Thoracic aorta (tissue), 2 donors: ENCODE measurements around the gene LRRTM2. TPM values are rescaled to one million over a fixed set of nuclear protein-coding genes. Genes with fewer than 3 reads are reported as not detected.

Experiments
- ATAC-seq: fragments of 150-250 bp; one replicate; pipeline ENCODE4 v1.8.0; 2017; ENCODE audit warnings: low read depth; ENCODE audit not compliant: insufficient number of reproducible peaks, low FRiP score
- DNase-seq: peaks from one replicate; pipeline ENCODE4 v3.0.0-alpha.2; 2020; ENCODE audit warnings: low spot score
- H3K27ac ChIP-seq, 2 donors: fragments of 200-600 bp; sonication (generic); 1 replicate in 1 of 2; 2 replicates in 1 of 2; pipeline ENCODE4 v1.5.1; 2016; ENCODE audit warnings: mild to moderate bottlenecking in 2 of 2, moderate library complexity in 2 of 2
- H3K27me3 ChIP-seq: fragments of 200-600 bp; sonication (generic); replicated peaks from 2 replicates; pipeline ENCODE4 v1.6.0; 2016; ENCODE audit warnings: mild to moderate bottlenecking; ENCODE audit not compliant: insufficient read depth
- H3K36me3 ChIP-seq: fragments of 200-600 bp; sonication (generic); one replicate; pipeline ENCODE4 v1.5.1; 2016
- H3K4me1 ChIP-seq, 2 donors: fragments of 200-600 bp; sonication (generic); 1 replicate in 1 of 2; 2 replicates in 1 of 2; pipeline versions ENCODE4 v1.5.1 to v1.6.0; 2016; ENCODE audit warnings: low read depth in 2 of 2, mild to moderate bottlenecking in 1 of 2; ENCODE audit not compliant: control insufficient read depth in 1 of 2
- H3K4me3 ChIP-seq: fragments of 200-600 bp; sonication (generic); 2 replicates; pipeline ENCODE4 v1.5.1; 2016; ENCODE audit warnings: mild to moderate bottlenecking
- H3K9me3 ChIP-seq: fragments of 200-600 bp; sonication (generic); 2 replicates; pipeline ENCODE4 v1.5.1; 2016
- total RNA-seq, 2 donors: library from RNA; depleted of rRNA; stranded (reverse); fragments of >200 nt; gene quantifications; one replicate each; pipeline versions ENCODE4 v1.1.0 to v1.2.3, GENCODE V29; 2016
- TF ChIP-seq, protein P1 (sequence below): fragments of 200-600 bp; sonication (generic); IDR thresholded peaks from one replicate; pipeline ENCODE4 v1.5.1; 2019; ENCODE audit warnings: antibody characterized with exemption

Gene LRRTM2
- total RNA-seq, 2 donors from 2014 or later: 0.27 to 1.9 TPM

GRCh38 chr5:138833726-138834480 is 41.2 kb downstream of the LRRTM2 start:
- ATAC-seq: no peak
- H3K9me3 ChIP-seq: no peaks in the 10 kb centered on the region
- no peaks in the 10 kb centered on the region for H3K36me3 ChIP-seq
- peaks cover 6 to 31% of the 10 kb centered on the region in 2 donors for H3K4me1 ChIP-seq
- no peaks in the 10 kb centered on the region for H3K27me3 ChIP-seq
- TF ChIP-seq, protein P1, sequence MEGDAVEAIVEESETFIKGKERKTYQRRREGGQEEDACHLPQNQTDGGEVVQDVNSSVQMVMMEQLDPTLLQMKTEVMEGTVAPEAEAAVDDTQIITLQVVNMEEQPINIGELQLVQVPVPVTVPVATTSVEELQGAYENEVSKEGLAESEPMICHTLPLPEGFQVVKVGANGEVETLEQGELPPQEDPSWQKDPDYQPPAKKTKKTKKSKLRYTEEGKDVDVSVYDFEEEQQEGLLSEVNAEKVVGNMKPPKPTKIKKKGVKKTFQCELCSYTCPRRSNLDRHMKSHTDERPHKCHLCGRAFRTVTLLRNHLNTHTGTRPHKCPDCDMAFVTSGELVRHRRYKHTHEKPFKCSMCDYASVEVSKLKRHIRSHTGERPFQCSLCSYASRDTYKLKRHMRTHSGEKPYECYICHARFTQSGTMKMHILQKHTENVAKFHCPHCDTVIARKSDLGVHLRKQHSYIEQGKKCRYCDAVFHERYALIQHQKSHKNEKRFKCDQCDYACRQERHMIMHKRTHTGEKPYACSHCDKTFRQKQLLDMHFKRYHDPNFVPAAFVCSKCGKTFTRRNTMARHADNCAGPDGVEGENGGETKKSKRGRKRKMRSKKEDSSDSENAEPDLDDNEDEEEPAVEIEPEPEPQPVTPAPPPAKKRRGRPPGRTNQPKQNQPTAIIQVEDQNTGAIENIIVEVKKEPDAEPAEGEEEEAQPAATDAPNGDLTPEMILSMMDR: no peak
- H3K27ac ChIP-seq: no peak overlapping the region
- no peak for DNase-seq
- no peak overlapping the region for H3K4me3 ChIP-seq

DNA sequence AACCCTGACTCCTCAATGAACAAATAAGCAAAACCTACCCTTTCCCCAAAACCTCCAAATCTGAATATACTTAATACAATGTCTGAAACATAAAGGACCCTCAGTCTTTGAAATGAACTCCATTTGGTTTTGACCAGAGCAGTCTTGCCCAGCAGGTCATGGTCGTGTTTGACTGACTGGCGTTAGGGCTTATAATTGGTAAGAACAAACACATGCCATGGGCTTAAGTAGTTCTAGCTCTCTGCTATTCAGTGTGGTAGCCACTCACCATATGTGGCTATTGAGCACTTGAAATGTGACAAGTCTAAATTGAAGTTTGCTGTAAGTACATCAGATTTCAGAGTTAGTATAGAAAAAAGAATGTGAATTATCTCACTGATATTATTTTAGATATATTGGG is 42.1 kb downstream of the LRRTM2 start:
- ATAC-seq: no peak
- H3K27ac ChIP-seq: no peak overlapping the region

DNA sequence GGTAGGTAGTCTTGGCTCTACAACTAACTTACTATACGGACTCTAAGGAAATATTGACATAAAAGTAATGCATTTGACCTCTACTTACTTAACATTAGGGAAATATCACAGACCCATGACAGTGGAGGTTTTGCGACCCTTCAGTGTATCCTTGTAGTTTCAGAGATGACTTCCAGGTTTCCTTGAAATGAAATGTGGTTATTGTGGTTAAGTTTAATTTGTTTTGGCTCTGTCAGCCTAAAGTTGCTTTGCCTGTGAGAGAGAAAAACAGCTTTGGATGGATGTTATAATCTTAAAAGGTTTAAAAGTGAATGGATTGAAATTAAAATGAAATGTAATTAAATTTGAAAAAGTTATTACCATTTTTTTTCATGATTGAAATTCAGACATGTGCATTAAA is 42.9 kb downstream of the LRRTM2 start:
- no peak for ATAC-seq
- H3K9me3 ChIP-seq: no peaks in the 10 kb centered on the region
- TF ChIP-seq, protein P1: no peak
- no peaks in the 10 kb centered on the region for H3K27me3 ChIP-seq
- H3K36me3 ChIP-seq: peaks cover 3% of the 10 kb centered on the region
- H3K4me3 ChIP-seq: no peak overlapping the region
- DNase-seq: no peak
- peaks cover 6 to 31% of the 10 kb centered on the region in 2 donors for H3K4me1 ChIP-seq
- H3K27ac ChIP-seq: no peak overlapping the region

More for the DNA sequence above, 42.1 kb downstream of the LRRTM2 start:
- Histone ChIP-seq H3K36me3 (no peaks in the 10 kb centered on the region), H3K27me3 (no peaks in the 10 kb centered on the region), H3K4me1 (peaks cover 6 to 31% of the 10 kb centered on the region in 2 donors), H3K9me3 (no peaks in the 10 kb centered on the region), H3K4me3 (no peak overlapping the region)
- TF ChIP-seq, protein P1: no peak
- no peak for DNase-seq

DNA sequence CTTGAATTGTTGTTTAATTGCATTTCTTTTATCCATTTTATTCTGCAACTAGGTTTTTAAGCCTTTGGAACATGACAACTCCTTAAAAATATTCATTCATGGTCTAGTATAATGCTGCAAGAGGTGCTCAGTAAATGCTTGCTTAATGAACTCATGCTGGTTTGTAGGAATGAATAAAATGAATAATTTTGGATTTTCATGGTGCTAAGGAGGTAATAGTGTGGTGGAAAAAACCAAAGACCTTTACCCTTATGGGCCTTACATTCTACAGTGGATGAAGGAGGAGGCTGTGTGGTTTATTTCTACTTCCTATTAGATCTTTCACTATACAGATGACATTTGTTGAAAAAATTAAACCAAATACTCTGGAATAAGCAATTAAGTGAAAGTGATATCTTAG is 43.4 kb downstream of the LRRTM2 start:
- Histone ChIP-seq H3K27ac (no peak overlapping the region), H3K27me3 (no peaks in the 10 kb centered on the region), H3K36me3 (peaks cover 3% of the 10 kb centered on the region), H3K9me3 (no peaks in the 10 kb centered on the region), H3K4me3 (no peak overlapping the region), H3K4me1 (peaks cover 6 to 31% of the 10 kb centered on the region in 2 donors)
- no peak for DNase-seq
- ATAC-seq: no peak
- TF ChIP-seq, protein P1: no peak

- Histone ChIP-seq H3K4me3 (no peak overlapping the region), H3K4me1 (peaks cover 9 to 22% of the 10 kb centered on the region in 2 donors), H3K9me3 (no peaks in the 10 kb centered on the region), H3K36me3 (peaks cover 3% of the 10 kb centered on the region), H3K27me3 (no peaks in the 10 kb centered on the region), H3K27ac (no peak overlapping the region)
- DNase-seq: no peak
- TF ChIP-seq, protein P1: no peak
- no peak for ATAC-seq
Measured at GRCh38 chr5:138829341-138829740, 45.8 kb downstream of the LRRTM2 start.
